Glutamatergic neuron (in vitro differentiated cells): Measurements from ENCODE around the gene MB. TPM values are rescaled to one million over a fixed set of nuclear protein-coding genes. Genes with fewer than 3 reads are reported as not detected.

Experiments used
- DNase-seq: peaks from one replicate; pipeline ENCODE4 v3.0.0; 2022
- H3K27ac Mint-ChIP-seq: one replicate; pipeline ENCODE4 v1.8.0; 2020; ENCODE audit warnings: mild to moderate bottlenecking, mixed read lengths, inconsistent platforms; ENCODE audit not compliant: unreplicated experiment
- H3K27me3 Mint-ChIP-seq: one replicate; pipeline ENCODE4 v1.8.0; 2020; ENCODE audit warnings: mild to moderate bottlenecking, moderate library complexity, mixed read lengths, inconsistent platforms; ENCODE audit not compliant: unreplicated experiment
- H3K36me3 Mint-ChIP-seq: one replicate; pipeline ENCODE4 v1.8.0; 2020; ENCODE audit warnings: mild to moderate bottlenecking, mixed read lengths, inconsistent platforms; ENCODE audit not compliant: unreplicated experiment
- H3K4me1 Mint-ChIP-seq: one replicate; pipeline ENCODE4 v1.8.0; 2020; ENCODE audit warnings: mild to moderate bottlenecking, low read depth, mixed read lengths, inconsistent platforms; ENCODE audit not compliant: unreplicated experiment
- H3K4me3 Mint-ChIP-seq: one replicate; pipeline ENCODE4 v1.8.0; 2020; ENCODE audit warnings: mild to moderate bottlenecking, mixed read lengths, inconsistent platforms; ENCODE audit not compliant: unreplicated experiment
- H3K9me3 Mint-ChIP-seq: one replicate; pipeline ENCODE4 v1.8.0; 2020; ENCODE audit warnings: mild to moderate bottlenecking, moderate library complexity, mixed read lengths, inconsistent platforms; ENCODE audit not compliant: unreplicated experiment
- total RNA-seq: library from RNA; stranded (reverse); fragmentation: NEBNext Ultra II Directional; extraction: Animal tissue kit (Norgen Biotek cat#: 25700); gene quantifications from one replicate; pipeline ENCODE4 v1.2.1, GENCODE V29; 2021; ENCODE audit not compliant: unreplicated experiment
- TF ChIP-seq, protein P1 (sequence below): fragments of 200-600 bp; sonication (generic); IDR thresholded peaks from one replicate; pipeline ENCODE4 v1.5.0; 2021; ENCODE audit not compliant: partially characterized antibody, unreplicated experiment

The MB gene
- total RNA-seq, 1 donor from 2014 or later = not detected

DNA sequence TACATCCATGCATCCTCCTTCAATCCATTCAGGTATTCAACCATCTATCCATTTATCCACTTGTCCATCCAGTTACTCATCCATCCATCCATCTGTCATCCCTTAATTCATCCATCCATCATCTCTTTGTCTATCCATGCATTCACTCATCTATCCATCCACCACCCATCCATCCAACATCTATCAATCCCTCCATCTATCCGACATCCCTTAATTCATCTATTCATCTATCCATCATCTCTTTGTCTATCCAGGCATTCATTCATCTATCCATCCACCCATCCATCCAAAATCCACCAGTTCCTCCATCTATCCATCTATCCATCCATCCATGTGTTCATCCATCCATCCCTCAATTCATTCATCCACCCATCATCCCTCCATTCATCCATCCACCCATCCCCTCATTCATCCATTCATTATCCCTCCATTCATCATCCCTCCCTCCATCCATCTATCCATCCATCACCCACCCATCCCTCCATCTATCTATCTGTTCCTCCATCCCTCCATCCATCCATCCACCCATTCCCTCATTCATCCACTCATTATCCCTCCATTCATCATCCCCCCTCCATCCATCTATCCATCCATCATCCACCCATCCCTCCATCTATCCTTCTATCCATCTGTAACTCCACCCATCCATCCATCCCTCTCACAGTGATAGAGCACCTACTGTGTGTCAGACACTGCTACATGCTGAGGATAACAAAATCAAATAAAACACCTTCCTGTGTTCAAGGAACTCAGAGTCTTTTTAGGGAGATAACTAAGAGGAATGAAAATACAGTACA lies 1.5 kb upstream of the MB start:
- DNase-seq = no peak
- H3K27me3 Mint-ChIP-seq = peaks cover 2% of the 10 kb centered on the region
- TF ChIP-seq, protein P1, sequence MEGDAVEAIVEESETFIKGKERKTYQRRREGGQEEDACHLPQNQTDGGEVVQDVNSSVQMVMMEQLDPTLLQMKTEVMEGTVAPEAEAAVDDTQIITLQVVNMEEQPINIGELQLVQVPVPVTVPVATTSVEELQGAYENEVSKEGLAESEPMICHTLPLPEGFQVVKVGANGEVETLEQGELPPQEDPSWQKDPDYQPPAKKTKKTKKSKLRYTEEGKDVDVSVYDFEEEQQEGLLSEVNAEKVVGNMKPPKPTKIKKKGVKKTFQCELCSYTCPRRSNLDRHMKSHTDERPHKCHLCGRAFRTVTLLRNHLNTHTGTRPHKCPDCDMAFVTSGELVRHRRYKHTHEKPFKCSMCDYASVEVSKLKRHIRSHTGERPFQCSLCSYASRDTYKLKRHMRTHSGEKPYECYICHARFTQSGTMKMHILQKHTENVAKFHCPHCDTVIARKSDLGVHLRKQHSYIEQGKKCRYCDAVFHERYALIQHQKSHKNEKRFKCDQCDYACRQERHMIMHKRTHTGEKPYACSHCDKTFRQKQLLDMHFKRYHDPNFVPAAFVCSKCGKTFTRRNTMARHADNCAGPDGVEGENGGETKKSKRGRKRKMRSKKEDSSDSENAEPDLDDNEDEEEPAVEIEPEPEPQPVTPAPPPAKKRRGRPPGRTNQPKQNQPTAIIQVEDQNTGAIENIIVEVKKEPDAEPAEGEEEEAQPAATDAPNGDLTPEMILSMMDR = no peak
- H3K36me3 Mint-ChIP-seq = no peaks in the 10 kb centered on the region
- no peak overlapping the region for H3K27ac Mint-ChIP-seq
- no peak overlapping the region for H3K4me3 Mint-ChIP-seq
- H3K4me1 Mint-ChIP-seq = peaks cover 5% of the 10 kb centered on the region
- H3K9me3 Mint-ChIP-seq = peaks cover 6% of the 10 kb centered on the region

DNA sequence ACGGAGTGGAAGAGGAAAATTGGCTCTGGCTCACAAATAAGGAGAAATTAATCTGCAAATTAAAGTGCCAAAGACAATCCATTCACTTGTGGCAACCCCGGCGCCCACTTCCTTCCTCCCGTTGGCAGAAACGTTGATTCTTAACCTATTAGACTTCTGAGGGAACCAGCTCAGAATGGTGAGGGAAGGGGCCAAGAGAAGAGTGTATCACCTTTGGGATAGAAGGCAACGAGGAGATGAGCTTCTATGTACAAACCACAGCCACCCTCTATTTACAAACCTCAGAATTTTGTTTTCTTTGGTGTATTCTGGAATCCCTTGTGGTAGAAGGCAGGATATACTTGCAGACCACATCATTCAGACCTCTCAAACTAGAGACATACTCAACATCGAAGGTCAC lies 1.1 kb downstream of the MB start:
- TF ChIP-seq, protein P1 = no peak
- Mint-ChIP-seq H3K27me3 (peaks cover 2% of the 10 kb centered on the region), H3K4me1 (peaks cover under 1% of the 10 kb centered on the region), H3K4me3 (no peak overlapping the region), H3K36me3 (no peaks in the 10 kb centered on the region), H3K27ac (no peak overlapping the region), H3K9me3 (peaks cover 3% of the 10 kb centered on the region)
- no peak for DNase-seq

DNA sequence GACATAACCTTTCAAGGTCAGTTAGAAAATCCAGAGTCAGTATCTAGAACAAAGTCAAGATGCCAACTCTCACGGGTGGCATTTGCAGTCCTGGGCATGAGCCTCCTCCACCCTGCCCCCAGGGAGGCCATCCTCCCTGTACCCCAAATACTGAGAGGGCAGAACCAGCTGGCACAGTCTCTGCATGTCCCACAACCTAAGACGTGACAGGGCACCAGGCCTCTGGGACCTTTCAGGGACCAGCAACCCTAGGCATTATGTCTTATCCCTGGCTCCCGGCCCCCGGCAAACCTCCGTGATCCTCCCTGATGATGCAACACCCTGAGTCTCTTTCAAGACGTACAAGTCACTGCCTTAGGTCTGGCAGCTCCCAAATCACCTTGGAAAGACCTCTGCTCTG lies 2.0 kb downstream of the MB start:
- H3K27me3 Mint-ChIP-seq = peaks cover 2% of the 10 kb centered on the region
- no peak overlapping the region for H3K4me3 Mint-ChIP-seq
- no peaks in the 10 kb centered on the region for H3K4me1 Mint-ChIP-seq
- no peak overlapping the region for H3K27ac Mint-ChIP-seq
- peaks cover 3% of the 10 kb centered on the region for H3K9me3 Mint-ChIP-seq
- DNase-seq = no peak
- TF ChIP-seq, protein P1 = no peak
- H3K36me3 Mint-ChIP-seq = no peaks in the 10 kb centered on the region

DNA sequence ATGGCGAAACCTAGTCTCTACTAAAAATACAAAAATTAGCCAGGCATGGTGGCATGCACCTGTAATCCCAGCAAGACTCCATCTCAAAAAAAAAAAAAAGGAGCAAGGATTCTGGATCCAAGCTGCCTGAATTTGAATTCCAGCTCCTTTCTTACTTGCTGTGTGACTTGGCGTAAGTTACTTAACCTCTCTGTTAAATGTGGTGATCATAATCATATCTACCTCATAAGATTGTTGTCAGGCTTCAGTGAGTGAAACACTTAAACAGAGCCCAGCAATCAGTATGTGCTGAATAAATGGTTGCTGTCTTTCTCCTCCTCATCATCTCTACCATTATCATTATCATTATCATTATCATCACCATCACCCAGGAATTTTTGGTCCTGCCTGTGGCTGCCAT lies 2.7 kb downstream of the MB start:
- no peak for DNase-seq
- TF ChIP-seq, protein P1 = no peak
- Mint-ChIP-seq H3K27ac (no peak overlapping the region), H3K9me3 (peaks cover 3% of the 10 kb centered on the region), H3K4me1 (no peaks in the 10 kb centered on the region), H3K36me3 (no peaks in the 10 kb centered on the region), H3K4me3 (no peak overlapping the region), H3K27me3 (peaks cover 1% of the 10 kb centered on the region)

DNA sequence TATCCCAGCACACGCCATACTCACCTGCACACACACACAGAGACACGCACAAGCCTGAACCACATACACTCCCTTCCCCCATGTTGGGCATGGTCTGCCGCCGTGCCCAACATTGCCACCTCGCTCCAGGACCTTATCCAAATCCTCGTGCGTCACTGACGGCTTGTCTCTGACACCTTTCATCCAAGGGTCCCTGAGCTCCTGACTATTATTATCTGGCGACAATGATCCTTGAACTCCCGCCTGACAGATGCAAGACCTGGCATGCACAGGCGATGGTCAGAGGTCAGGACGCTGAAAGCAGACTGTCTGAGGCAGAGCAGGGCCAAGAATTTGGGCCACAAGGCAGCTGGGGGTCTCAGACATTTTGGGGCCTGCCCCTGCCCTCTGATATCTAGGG lies 4.2 kb downstream of the MB start:
- TF ChIP-seq, protein P1 = no peak
- H3K4me3 Mint-ChIP-seq = no peak overlapping the region
- H3K27ac Mint-ChIP-seq = no peak overlapping the region
- peaks cover 3% of the 10 kb centered on the region for H3K9me3 Mint-ChIP-seq
- peaks cover 4% of the 10 kb centered on the region for H3K27me3 Mint-ChIP-seq
- no peaks in the 10 kb centered on the region for H3K4me1 Mint-ChIP-seq
- no peaks in the 10 kb centered on the region for H3K36me3 Mint-ChIP-seq
- DNase-seq = no peak
